GM21360 (cell line): ENCODE measurements around the gene PRMT5.
"Not testable (repeated sequence)": the region's sequence is repeated elsewhere in the genome, so short reads cannot be mapped to it uniquely, and the experiment has no call there.

Experiments used
- ATAC-seq: cut with Tn5 transposase; IDR thresholded peaks from one replicate; pipeline ENCODE4 v1.9.1; 2021; ENCODE audit warnings: mild to moderate bottlenecking, moderate library complexity; ENCODE audit not compliant: unreplicated experiment

The PRMT5 gene

GRCh38 chr14:22929104-22929960, at the start of gene PRMT5:
Gene PRMT5 (minus strand): TSS chr14:22929376. CDS start chr14:22929361, 15 bp downstream.
- ATAC-seq, result peak; percentile 82

GRCh38 chr14:22978487-22978837, 49.3 kb upstream of the PRMT5 start:
- ATAC-seq, result no peak

- ATAC-seq, result no peak
These were observed 48.7 kb upstream of the PRMT5 start for GRCh38 chr14:22977684-22978486.

- no peak for ATAC-seq
These were observed 48.2 kb upstream of the PRMT5 start for GRCh38 chr14:22977434-22977683.

- ATAC-seq, result no peak
These were observed 47.7 kb upstream of the PRMT5 start for GRCh38 chr14:22976620-22977433.

- no peak for ATAC-seq
These were observed 45.5 kb upstream of the PRMT5 start for GRCh38 chr14:22974530-22975313.

GRCh38 chr14:22973217-22974032, 44.2 kb upstream of the PRMT5 start:
- no peak for ATAC-seq

GRCh38 chr14:22972313-22972930, 43.2 kb upstream of the PRMT5 start:
- no peak for ATAC-seq

GRCh38 chr14:22971152-22971551, 42.0 kb upstream of the PRMT5 start:
- no peak for ATAC-seq

GRCh38 chr14:22966783-22967269, 37.6 kb upstream of the PRMT5 start:
- ATAC-seq, result no peak

- not testable (repeated sequence) for ATAC-seq
These were observed 37.0 kb upstream of the PRMT5 start for GRCh38 chr14:22965916-22966782.

GRCh38 chr14:22962061-22962676, 33.0 kb upstream of the PRMT5 start:
- ATAC-seq, result no peak

- ATAC-seq, result no peak
These were observed 26.8 kb upstream of the PRMT5 start for GRCh38 chr14:22955702-22956569.

GRCh38 chr14:22952418-22952817, 23.2 kb upstream of the PRMT5 start:
- ATAC-seq, result no peak

- ATAC-seq, result not testable (repeated sequence)
These were observed 22.6 kb upstream of the PRMT5 start for GRCh38 chr14:22951795-22952194.

GRCh38 chr14:22945642-22946041, 16.5 kb upstream of the PRMT5 start:
- ATAC-seq, result no peak

- no peak for ATAC-seq
These were observed 10.5 kb upstream of the PRMT5 start for GRCh38 chr14:22939684-22940083.
